BE2C (cell line): Measurements from ENCODE around the gene N4BP2L2.

Source experiments
- DNase-seq: peaks from one replicate; pipeline ENCODE4 v3.0.0-alpha.2; 2020
- H3K27me3 ChIP-seq: fragments of 250-450 bp; sonication (Bioruptor Pico); 2 replicates; pipeline ENCODE4 v1.5.1; 2020; ENCODE audit warnings: mild to moderate bottlenecking
- H3K36me3 ChIP-seq: fragments of 250-450 bp; sonication (Bioruptor Pico); 2 replicates; pipeline ENCODE4 v1.5.1; 2020; ENCODE audit warnings: mild to moderate bottlenecking
- H3K4me1 ChIP-seq: fragments of 250-450 bp; sonication (Bioruptor Pico); 2 replicates; pipeline ENCODE4 v1.5.1; 2020
- H3K4me3 ChIP-seq: 2 replicates; pipeline ENCODE4 v1.5.1; 2011; ENCODE audit warnings: low read depth, low read length
- H3K9me3 ChIP-seq: fragments of 250-450 bp; sonication (Bioruptor Pico); 2 replicates; pipeline ENCODE4 v1.5.1; 2020
- CTCF ChIP-seq: IDR thresholded peaks from 2 replicates; pipeline ENCODE4 v1.5.1; 2012; ENCODE audit warnings: mild to moderate bottlenecking, low read depth, low read length

Gene N4BP2L2

GRCh38 chr13:32553720-32554119 is 15.1 kb upstream of the N4BP2L2 start:
- Histone ChIP-seq H3K4me1 (no peaks in the 10 kb centered on the region), H3K4me3 (no peak overlapping the region), H3K27me3 (no peaks in the 10 kb centered on the region), H3K9me3 (no peaks in the 10 kb centered on the region), H3K36me3 (no peaks in the 10 kb centered on the region)
- no peak for DNase-seq
- TF ChIP-seq CTCF = no peak

GRCh38 chr13:32549788-32550187 is 11.2 kb upstream of the N4BP2L2 start:
- DNase-seq = no peak
- no peak for TF ChIP-seq CTCF
- Histone ChIP-seq H3K9me3 (no peaks in the 10 kb centered on the region), H3K36me3 (no peaks in the 10 kb centered on the region), H3K4me3 (no peak overlapping the region), H3K27me3 (no peaks in the 10 kb centered on the region), H3K4me1 (no peaks in the 10 kb centered on the region)

DNA sequence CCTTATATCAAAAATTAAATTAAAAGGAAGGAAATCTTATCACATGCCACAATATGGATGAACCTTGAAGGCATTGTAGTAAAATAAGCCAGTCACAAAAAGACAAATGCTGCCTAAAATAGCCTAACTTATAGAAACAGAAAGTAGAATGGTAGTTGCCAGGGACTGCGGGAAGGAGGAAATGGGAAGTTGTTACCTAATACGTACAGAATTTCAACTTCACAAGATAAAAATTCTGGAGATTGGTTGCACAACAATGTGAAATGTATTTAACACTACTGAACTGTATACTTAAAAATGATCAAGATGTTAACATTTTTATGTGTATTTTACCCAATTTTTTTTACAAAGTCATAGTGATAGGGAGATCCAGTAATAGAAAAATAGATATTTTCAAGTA is 10.2 kb upstream of the N4BP2L2 start:
- DNase-seq = no peak
- no peaks in the 10 kb centered on the region for H3K9me3 ChIP-seq
- H3K4me1 ChIP-seq = no peaks in the 10 kb centered on the region
- no peaks in the 10 kb centered on the region for H3K27me3 ChIP-seq
- H3K36me3 ChIP-seq = no peaks in the 10 kb centered on the region
- H3K4me3 ChIP-seq = no peak overlapping the region
- TF ChIP-seq CTCF = no peak

DNA sequence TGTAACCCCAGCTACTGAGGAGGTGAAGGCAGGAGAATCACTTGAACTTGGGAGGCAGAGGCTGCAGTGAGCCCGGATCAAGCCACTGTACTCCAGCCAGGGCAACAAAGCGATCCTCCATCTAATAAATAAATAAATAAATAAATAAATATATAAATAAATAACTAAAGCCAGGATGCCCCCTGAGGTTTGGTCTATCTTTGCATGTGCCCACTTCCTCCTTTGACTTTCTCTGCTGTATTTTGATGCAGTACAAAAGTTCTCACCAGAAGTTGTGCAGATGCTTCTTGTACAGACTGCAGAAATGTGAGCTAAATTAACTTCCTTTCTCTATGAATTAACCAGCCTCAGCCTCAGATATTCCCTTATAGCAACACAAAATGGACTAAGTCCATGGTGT is 6.5 kb upstream of the N4BP2L2 start:
- Histone ChIP-seq H3K4me1 (no peaks in the 10 kb centered on the region), H3K4me3 (no peak overlapping the region), H3K9me3 (no peaks in the 10 kb centered on the region), H3K27me3 (no peaks in the 10 kb centered on the region), H3K36me3 (no peaks in the 10 kb centered on the region)
- DNase-seq = no peak
- TF ChIP-seq CTCF = no peak

DNA sequence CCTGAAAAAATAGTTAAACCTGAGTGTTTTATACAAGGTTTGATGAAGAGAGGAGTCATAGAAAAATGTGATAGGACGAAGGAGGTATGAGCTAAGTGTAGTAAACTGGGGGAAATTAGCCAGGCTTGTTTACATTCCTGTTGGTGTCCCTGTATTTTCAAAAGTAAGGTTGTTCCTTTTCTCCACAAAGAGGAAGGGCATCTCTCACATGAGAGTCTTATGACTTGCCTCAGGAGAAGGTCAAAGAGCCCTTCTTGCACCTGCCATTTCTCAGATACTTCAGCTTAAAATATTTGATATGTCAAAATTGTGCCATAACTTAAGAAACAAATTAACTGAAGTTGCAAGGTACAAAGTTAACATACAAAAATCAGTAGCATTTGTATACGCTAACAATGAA is 3.6 kb upstream of the N4BP2L2 start:
- DNase-seq = no peak
- no peaks in the 10 kb centered on the region; the same call in 1 of the 2 replicates for H3K4me1 ChIP-seq
- no peak overlapping the region for H3K4me3 ChIP-seq
- no peaks in the 10 kb centered on the region for H3K36me3 ChIP-seq
- no peaks in the 10 kb centered on the region for H3K27me3 ChIP-seq
- no peak for TF ChIP-seq CTCF
- no peaks in the 10 kb centered on the region for H3K9me3 ChIP-seq

DNA sequence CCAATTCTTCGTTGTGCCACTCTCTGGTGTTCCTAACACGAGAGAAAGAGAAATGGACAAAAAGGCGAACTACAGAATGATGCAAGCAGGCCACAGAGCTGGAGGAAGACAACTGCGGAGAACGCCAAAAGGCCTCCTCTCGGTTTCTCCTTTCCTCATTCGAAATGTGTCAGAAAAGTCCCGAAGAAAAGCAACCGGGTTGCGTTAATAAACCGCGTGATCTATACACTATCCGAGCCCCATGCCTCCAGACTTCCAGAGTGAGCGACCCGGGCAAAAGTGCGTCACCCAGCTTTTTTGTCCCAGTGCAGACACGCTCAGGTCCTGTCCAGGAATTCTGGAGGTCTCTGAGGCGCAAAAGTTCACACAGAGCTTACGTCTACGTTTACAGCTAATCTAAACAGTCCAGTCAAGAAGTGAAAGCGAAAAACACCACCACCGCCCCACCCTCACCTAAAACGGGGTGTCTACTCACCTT is 413 bp downstream of the N4BP2L2 start:
- Histone ChIP-seq H3K36me3 (peaks cover 24% of the 10 kb centered on the region), H3K4me1 (no peaks in the 10 kb centered on the region; the same call in 1 of the 2 replicates), H3K9me3 (no peaks in the 10 kb centered on the region), H3K4me3 (peak overlapping the region; percentile 93), H3K27me3 (no peaks in the 10 kb centered on the region)
- no peak for TF ChIP-seq CTCF
- no peak for DNase-seq
